Smooth muscle cell (in vitro differentiated cells): ENCODE measurements around the gene TTN. TPM values are rescaled to one million over a fixed set of nuclear protein-coding genes. Genes with fewer than 3 reads are reported as not detected.

ENCODE experiments used
- DNase-seq: peaks from one replicate; lab custom pipeline; 2025; ENCODE audit not compliant: unreplicated experiment; lab: John Stamatoyannopoulos, UW
- H2AFZ ChIP-seq: fragments of 200-600 bp; sonication (generic); 2 replicates; pipeline ENCODE4 v1.6.0; 2016; ENCODE audit warnings: antibody characterized with exemption, low read depth, mild to moderate bottlenecking
- H3F3A ChIP-seq: fragments of 200-600 bp; sonication (generic); 2 replicates; pipeline ENCODE4 v1.6.0; 2017; ENCODE audit warnings: antibody characterized with exemption, low read depth
- H3K27ac ChIP-seq: fragments of 200-600 bp; sonication (generic); 2 replicates; pipeline ENCODE4 v1.5.1; 2016; ENCODE audit warnings: low read depth, mild to moderate bottlenecking
- H3K27me3 ChIP-seq: fragments of 200-600 bp; sonication (generic); 2 replicates; pipeline ENCODE4 v1.6.1; 2016; ENCODE audit warnings: low read depth, mild to moderate bottlenecking
- H3K36me3 ChIP-seq: fragments of 200-600 bp; sonication (generic); 2 replicates; pipeline ENCODE4 v1.5.1; 2016; ENCODE audit warnings: low read depth
- H3K4me1 ChIP-seq: fragments of 200-600 bp; sonication (generic); 2 replicates; pipeline ENCODE4 v1.5.1; 2016; ENCODE audit warnings: low read depth
- H3K4me2 ChIP-seq: fragments of 200-600 bp; sonication (generic); 2 replicates; pipeline ENCODE4 v1.6.0; 2016; ENCODE audit warnings: mild to moderate bottlenecking
- H3K4me3 ChIP-seq: fragments of 200-600 bp; sonication (generic); 2 replicates; pipeline ENCODE4 v1.5.1; 2016; ENCODE audit warnings: mild to moderate bottlenecking
- H3K79me2 ChIP-seq: fragments of 200-600 bp; sonication (generic); 2 replicates; pipeline ENCODE4 v1.6.0; 2016; ENCODE audit warnings: low read depth, mild to moderate bottlenecking
- H3K9ac ChIP-seq: fragments of 200-600 bp; sonication (generic); 2 replicates; pipeline ENCODE4 v1.6.0; 2016; ENCODE audit warnings: low read depth
- H3K9me3 ChIP-seq: fragments of 200-600 bp; sonication (generic); replicated peaks from 2 replicates; pipeline ENCODE4 v1.5.1; 2016; ENCODE audit warnings: low read depth
- H4K20me1 ChIP-seq: fragments of 200-600 bp; sonication (generic); 2 replicates; pipeline ENCODE4 v1.6.0; 2016; ENCODE audit warnings: low read depth
- CTCF ChIP-seq: fragments of 200-600 bp; sonication (generic); IDR thresholded peaks from 2 replicates; pipeline ENCODE4 v1.5.1; 2017; ENCODE audit warnings: borderline replicate concordance, mild to moderate bottlenecking, antibody characterized with exemption; ENCODE audit not compliant: insufficient read depth, poor library complexity, severe bottlenecking
- WGBS: methylation state at CpG from one replicate; pipeline ENCODE4 v1.1.7; 2016; ENCODE audit warnings: low lambda C conversion rate; 5-methylcytosine and 5-hydroxymethylcytosine counted together
- polyA plus RNA-seq: library from polyadenylated mRNA; unstranded; fragments of >200 nt; fragmentation: Nextera tagmentation; extraction: Ambion mirVana; gene quantifications from 2 replicates; pipeline ENCODE4 v1.2.1, GENCODE V29; 2016
- total RNA-seq: library from RNA; depleted of rRNA; stranded (reverse); fragments of >200 nt; gene quantifications from 2 replicates; pipeline ENCODE4 v1.2.3, GENCODE V29; 2014

TTN gene
- total and polyA plus RNA-seq, 2 experiments from 2014 or later: 0.25 TPM; not detected in 1

GRCh38 chr2:178810422-178810821, 3.2 kb upstream of the TTN start:
- H3K36me3 ChIP-seq: no peaks in the 10 kb centered on the region
- no peaks in the 10 kb centered on the region for H3F3A ChIP-seq
- no peaks in the 10 kb centered on the region for H3K27me3 ChIP-seq
- WGBS: 90% methylated on average over 5 of the region's 5 CpGs
- DNase-seq: no peak
- no peaks in the 10 kb centered on the region for H3K9me3 ChIP-seq
- H3K9ac ChIP-seq: no peak overlapping the region
- no peaks in the 10 kb centered on the region for H4K20me1 ChIP-seq
- H3K79me2 ChIP-seq: no peaks in the 10 kb centered on the region
- no peaks in the 10 kb centered on the region for H3K4me1 ChIP-seq
- no peak overlapping the region for H3K4me3 ChIP-seq
- no peak for TF ChIP-seq CTCF
- H3K4me2 ChIP-seq: no peak overlapping the region
- H3K27ac ChIP-seq: no peak overlapping the region
- H2AFZ ChIP-seq: no peak overlapping the region

GRCh38 chr2:178806543-178806942, 680 bp downstream of the TTN start:
- Histone ChIP-seq H3K36me3 (no peaks in the 10 kb centered on the region), H3K9me3 (no peaks in the 10 kb centered on the region), H3K27ac (no peak overlapping the region), H3K4me3 (no peak overlapping the region), H3K79me2 (no peaks in the 10 kb centered on the region), H2AFZ (no peak overlapping the region), H3K4me1 (no peaks in the 10 kb centered on the region), H3K27me3 (no peaks in the 10 kb centered on the region), H3F3A (no peaks in the 10 kb centered on the region), H3K4me2 (no peak overlapping the region), H3K9ac (no peak overlapping the region), H4K20me1 (no peaks in the 10 kb centered on the region)
- no peak for DNase-seq
- no peak for TF ChIP-seq CTCF
- 81% methylated on average over 1 of the region's 1 CpG for WGBS

DNA sequence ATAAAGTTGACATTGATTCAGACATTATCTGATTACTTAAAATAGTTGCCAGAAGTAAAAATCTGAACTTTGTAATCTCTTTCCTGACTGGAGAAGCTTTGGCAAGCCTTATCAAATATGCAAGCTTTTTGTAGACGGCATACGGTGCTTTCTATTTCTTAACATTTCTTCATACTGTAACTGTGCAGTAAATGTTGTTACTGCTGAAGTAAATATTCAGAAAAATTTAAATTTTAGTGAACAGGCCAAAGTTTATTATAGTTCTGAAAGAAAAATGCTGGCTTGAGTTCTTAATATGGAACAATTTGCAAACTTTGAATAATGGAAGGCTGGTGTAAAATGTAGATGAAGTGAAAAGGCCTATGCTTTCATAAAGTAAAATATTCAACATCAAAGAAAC, 1.8 kb downstream of the TTN start:
- H3K4me1 ChIP-seq: no peaks in the 10 kb centered on the region

More for the DNA sequence above, 1.8 kb downstream of the TTN start:
- H3K9me3 ChIP-seq: no peaks in the 10 kb centered on the region
- no peak for TF ChIP-seq CTCF
- H2AFZ ChIP-seq: no peak overlapping the region
- no peak overlapping the region for H3K9ac ChIP-seq
- H3K4me2 ChIP-seq: no peak overlapping the region
- H3K27me3 ChIP-seq: no peaks in the 10 kb centered on the region
- 84% methylated on average over 2 of the region's 2 CpGs for WGBS
- no peaks in the 10 kb centered on the region for H3K36me3 ChIP-seq
- no peaks in the 10 kb centered on the region for H4K20me1 ChIP-seq
- DNase-seq: no peak
- H3K79me2 ChIP-seq: no peaks in the 10 kb centered on the region
- no peak overlapping the region for H3K4me3 ChIP-seq
- no peaks in the 10 kb centered on the region for H3F3A ChIP-seq
- no peak overlapping the region for H3K27ac ChIP-seq
